Measurements from ENCODE around the gene RIOK3.

Gene RIOK3

DNA sequence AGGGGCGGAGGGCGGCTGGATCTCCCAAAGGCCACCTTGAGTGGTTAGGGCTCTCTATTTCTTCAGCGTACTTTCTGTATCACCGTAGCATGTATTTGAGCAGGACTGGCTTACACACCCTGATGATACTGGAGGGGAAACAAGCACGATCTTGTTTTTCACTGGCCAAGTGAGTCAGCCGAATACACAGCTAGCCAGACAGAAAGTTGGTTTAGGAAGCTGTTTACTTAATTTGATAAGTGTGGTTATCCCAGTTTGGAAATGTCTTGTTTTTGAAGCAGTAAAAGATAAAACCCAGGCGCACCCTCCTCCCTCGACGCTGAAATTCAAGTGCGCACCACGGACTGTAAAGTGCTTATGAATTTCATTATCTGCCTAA is 582 bp downstream of the RIOK3 start:
- TF ChIP-seq, protein P1, sequence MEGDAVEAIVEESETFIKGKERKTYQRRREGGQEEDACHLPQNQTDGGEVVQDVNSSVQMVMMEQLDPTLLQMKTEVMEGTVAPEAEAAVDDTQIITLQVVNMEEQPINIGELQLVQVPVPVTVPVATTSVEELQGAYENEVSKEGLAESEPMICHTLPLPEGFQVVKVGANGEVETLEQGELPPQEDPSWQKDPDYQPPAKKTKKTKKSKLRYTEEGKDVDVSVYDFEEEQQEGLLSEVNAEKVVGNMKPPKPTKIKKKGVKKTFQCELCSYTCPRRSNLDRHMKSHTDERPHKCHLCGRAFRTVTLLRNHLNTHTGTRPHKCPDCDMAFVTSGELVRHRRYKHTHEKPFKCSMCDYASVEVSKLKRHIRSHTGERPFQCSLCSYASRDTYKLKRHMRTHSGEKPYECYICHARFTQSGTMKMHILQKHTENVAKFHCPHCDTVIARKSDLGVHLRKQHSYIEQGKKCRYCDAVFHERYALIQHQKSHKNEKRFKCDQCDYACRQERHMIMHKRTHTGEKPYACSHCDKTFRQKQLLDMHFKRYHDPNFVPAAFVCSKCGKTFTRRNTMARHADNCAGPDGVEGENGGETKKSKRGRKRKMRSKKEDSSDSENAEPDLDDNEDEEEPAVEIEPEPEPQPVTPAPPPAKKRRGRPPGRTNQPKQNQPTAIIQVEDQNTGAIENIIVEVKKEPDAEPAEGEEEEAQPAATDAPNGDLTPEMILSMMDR (IDR thresholded peaks at IDR 0.05; ENCODE audit: low read depth, low read length, missing control alignments) = no peak
- in situ Hi-C loops (cut with HindIII; ENCODE audit: low pct_ligation_motif_present, low sequenced_read_pairs) = no loop called here
- peaks cover 2% of the 10 kb centered on the region for H3K36me3 ChIP-seq (replicated peaks)
- H3K27ac ChIP-seq = peak overlapping the region; percentile 92
- peak; percentile 45 for DNase-seq
- H3K4me3 ChIP-seq (ENCODE audit: low read depth, low read length) = peak overlapping the region; percentile 100
- no peaks in the 10 kb centered on the region for H3K27me3 ChIP-seq (replicated peaks)

DNA sequence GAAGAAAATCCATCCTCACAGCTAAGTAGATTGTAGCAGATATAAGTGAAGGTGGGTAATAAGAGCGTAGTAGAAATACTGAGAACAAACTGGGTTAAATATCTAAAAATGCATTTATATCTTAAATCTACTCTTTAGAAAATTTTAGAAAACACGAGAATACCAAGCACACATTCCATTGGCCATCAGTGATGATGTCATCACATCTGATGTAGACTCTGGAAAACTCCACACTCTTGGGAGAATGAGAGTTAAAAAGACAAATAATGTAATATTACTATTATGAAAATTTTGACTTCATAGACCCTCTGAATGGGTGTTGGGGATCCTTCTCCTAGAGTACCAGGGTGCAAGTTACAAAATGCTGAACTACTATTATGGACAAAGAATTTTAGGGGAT is 3.7 kb downstream of the RIOK3 start:
- TF ChIP-seq, protein P1 (IDR thresholded peaks at IDR 0.05; ENCODE audit: low read depth, low read length, missing control alignments) = no peak
- Histone ChIP-seq H3K36me3 (replicated peaks) (peaks cover 2% of the 10 kb centered on the region), H3K4me3 (ENCODE audit: low read depth, low read length) (no peak overlapping the region), H3K27ac (no peak overlapping the region), H3K27me3 (replicated peaks) (no peaks in the 10 kb centered on the region)
- no peak for DNase-seq
- in situ Hi-C loops (cut with HindIII; ENCODE audit: low pct_ligation_motif_present, low sequenced_read_pairs) = no loop called here

- no peak overlapping the region for H3K4me3 ChIP-seq (ENCODE audit: low read depth, low read length)
- H3K27me3 ChIP-seq (replicated peaks) = no peaks in the 10 kb centered on the region
- no peak for DNase-seq
- peaks cover 18% of the 10 kb centered on the region for H3K36me3 ChIP-seq (replicated peaks)
- H3K27ac ChIP-seq = no peak overlapping the region
- in situ Hi-C loops (cut with HindIII; ENCODE audit: low pct_ligation_motif_present, low sequenced_read_pairs) = no loop called here
- TF ChIP-seq, protein P1 (IDR thresholded peaks at IDR 0.05; ENCODE audit: low read depth, low read length, missing control alignments) = no peak
These were observed 5.9 kb downstream of the RIOK3 start for GRCh38 chr18:23458830-23459529.

- TF ChIP-seq, protein P1 (IDR thresholded peaks at IDR 0.05; ENCODE audit: low read depth, low read length, missing control alignments) = no peak
- Histone ChIP-seq H3K36me3 (replicated peaks) (peaks cover 24% of the 10 kb centered on the region), H3K27ac (no peak overlapping the region), H3K27me3 (replicated peaks) (no peaks in the 10 kb centered on the region), H3K4me3 (ENCODE audit: low read depth, low read length) (no peak overlapping the region)
- DNase-seq = no peak
- in situ Hi-C loops (cut with HindIII; ENCODE audit: low pct_ligation_motif_present, low sequenced_read_pairs) = no loop called here
These were observed 6.4 kb downstream of the RIOK3 start for GRCh38 chr18:23459530-23459921.

DNA sequence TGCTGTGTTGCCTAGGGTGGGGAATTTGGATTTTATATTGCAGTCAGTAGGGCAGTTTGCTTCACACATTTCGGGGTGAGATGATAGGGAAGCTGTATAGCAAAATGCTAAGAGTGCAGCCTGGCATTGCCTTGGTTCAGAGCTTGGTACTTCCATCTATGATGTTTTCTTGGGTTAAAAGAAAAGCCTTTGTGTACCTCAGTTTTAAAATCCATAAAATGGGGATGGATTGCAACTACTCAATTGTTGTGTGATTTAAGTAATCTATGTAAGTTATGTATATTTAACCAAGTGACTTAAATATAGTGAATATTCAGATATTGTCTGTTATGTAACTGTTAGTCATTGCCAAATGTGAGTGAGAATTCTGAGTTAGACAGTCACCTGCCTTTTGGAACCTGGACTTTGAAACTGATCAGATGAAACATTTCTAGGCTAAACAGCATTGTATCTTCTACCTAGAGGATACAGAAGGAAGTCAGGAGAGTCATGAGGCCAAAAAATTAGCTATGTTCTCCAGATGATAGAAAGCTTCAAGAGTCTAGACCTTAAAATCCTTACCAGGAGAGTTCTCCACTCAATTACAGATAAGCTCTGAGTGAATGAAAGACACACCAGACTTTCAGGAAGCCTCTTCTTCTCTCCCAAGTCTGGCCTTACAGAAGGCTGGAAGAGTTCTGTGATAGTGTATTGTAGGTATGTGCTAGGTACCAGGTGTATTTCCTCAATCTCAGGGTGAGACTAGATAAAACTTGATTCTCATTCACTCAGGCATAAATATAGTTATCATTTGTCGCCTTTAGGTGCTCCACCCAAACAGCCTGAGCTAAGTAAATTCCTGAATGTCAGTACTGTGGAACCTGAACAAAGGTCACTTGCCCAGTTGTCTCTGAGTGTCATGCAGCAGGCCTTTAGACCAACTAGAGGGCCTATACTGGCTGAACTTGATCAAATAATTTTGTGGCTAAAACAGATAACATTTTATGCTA is 7.5 kb downstream of the RIOK3 start:
- Histone ChIP-seq H3K4me3 (ENCODE audit: low read depth, low read length) (no peak overlapping the region), H3K27ac (no peak overlapping the region), H3K36me3 (replicated peaks) (peaks cover 31% of the 10 kb centered on the region)

More for the DNA sequence above, 7.5 kb downstream of the RIOK3 start:
- TF ChIP-seq, protein P1 (IDR thresholded peaks at IDR 0.05; ENCODE audit: low read depth, low read length, missing control alignments) = no peak
- no peaks in the 10 kb centered on the region for H3K27me3 ChIP-seq (replicated peaks)
- DNase-seq = no peak
- in situ Hi-C loops (cut with HindIII; ENCODE audit: low pct_ligation_motif_present, low sequenced_read_pairs) = no loop called here
